Hematopoietic multipotent progenitor cell treated with erythropoietin and hydrocortisone succinate and interleukin-3 and kit ligand, for 15 days (in vitro differentiated cells): ENCODE results near the gene TREX2.

Source experiments
- DNase-seq: peaks from one replicate; pipeline ENCODE4 v3.0.0-alpha.2; 2015; ENCODE audit warnings: low spot score

TREX2 gene

GRCh38 chrX:153475751-153476281 is 30.0 kb upstream of the TREX2 start:
- no peak for DNase-seq

DNA sequence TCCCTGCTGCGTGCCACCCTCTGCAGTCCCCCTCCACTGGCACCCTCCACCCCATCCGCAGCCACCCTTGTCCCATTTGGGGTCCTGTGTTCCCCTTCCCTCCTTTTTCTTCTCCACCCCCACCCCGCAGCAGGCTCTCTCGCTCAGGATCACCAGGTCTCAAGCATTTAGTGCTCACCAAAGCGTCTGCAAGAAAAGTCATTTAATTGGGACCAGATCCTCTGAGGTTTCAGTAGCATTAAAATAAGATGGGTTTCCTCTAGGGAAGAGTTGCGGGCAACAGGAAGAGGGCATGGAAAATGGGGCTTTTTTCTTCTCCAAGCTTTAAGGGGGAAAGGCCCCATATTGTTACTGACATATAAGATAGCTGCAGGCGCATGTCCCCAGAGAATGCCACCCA is 29.4 kb upstream of the TREX2 start:
- no peak for DNase-seq

DNA sequence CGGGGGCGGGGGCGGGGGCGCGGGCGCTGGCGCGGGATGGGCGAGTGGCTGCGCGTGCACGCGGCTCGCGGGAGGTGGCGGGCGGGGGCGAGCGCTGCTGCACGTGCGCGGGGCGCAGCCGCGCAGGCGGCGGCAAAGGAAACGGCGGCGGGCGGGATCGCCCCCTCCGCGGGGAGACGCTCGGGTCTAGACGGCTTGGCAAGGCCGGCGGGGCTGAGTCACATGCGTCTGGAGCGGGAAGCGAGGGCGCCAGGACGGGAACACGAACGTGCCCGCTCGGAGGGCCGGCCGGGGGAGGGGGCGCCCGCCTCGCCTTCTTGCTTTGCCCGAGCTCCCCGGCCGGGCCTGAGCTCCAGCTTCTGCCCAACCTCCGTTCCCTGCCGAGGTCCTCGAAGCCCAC is 28.9 kb upstream of the TREX2 start:
- DNase-seq, result no peak

DNA sequence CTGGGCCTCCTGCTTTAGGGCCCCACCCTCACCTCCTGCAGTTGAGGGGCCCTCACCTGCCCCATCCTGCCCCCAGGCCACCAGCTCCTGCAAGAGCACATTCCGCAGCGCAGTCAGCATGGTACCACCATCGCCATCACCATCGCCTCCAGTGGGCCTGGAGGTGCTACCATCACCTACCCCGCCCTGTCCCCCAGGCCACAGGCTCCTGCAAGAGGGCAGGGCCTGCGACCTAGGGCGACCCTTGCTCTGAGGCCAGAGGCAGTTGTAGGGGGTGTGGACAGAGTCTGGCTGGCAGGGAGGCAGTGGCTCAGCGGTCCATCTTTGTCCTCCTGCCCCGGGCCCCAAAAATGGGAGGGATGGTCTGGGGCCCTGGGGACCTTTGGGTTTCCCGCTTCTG is 28.4 kb upstream of the TREX2 start:
- no peak for DNase-seq

DNA sequence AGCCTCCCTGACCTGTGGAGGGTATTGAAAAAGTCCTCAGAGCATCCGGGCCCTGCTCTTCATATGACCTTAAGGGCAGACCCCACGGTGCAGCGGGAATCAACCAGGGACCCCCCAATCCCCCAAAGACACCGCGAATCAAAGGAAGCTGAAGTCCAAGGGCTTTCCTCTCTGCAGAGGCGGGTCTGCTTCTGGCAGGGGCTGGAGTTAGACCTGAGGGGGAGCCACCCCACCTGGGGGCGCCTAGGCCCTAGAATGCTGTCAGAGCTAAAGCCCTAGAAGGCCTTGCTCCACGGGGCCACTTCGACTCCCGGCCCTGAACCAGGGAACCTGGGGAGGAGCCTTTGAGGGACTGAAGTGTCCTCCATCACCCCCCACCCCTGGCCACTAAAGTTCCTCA is 27.3 kb upstream of the TREX2 start:
- DNase-seq, result no peak

DNA sequence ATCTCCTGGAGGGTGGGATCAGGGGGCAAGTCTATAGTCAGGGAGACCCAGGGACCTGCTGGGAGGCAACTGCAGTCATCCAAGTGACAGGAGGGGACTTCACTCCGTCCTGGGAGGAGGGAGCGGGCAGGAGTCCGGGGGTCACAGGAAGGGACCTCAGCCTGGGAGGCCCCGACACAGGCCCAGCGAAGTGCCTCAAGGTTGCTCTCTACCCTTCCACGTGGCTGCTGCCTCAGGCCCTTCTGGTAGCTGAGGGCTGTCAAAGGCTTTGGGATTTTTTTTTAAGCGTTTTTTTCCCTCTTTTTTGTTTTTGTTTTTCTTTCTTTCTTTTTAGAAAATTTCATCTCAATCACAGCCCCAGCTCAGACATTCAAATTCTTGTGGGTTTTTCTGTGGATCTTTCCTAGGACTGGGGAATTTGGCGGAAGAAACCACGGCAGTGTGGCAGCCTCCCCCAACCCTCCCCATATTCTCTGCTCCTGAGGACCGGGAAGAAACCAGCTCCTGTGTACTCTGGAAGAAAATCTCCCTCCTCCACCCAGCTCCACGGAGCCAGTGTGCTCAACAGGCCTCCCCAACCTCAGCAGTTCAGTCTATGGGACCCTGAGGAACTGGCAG is 25.9 kb upstream of the TREX2 start:
- no peak for DNase-seq

DNA sequence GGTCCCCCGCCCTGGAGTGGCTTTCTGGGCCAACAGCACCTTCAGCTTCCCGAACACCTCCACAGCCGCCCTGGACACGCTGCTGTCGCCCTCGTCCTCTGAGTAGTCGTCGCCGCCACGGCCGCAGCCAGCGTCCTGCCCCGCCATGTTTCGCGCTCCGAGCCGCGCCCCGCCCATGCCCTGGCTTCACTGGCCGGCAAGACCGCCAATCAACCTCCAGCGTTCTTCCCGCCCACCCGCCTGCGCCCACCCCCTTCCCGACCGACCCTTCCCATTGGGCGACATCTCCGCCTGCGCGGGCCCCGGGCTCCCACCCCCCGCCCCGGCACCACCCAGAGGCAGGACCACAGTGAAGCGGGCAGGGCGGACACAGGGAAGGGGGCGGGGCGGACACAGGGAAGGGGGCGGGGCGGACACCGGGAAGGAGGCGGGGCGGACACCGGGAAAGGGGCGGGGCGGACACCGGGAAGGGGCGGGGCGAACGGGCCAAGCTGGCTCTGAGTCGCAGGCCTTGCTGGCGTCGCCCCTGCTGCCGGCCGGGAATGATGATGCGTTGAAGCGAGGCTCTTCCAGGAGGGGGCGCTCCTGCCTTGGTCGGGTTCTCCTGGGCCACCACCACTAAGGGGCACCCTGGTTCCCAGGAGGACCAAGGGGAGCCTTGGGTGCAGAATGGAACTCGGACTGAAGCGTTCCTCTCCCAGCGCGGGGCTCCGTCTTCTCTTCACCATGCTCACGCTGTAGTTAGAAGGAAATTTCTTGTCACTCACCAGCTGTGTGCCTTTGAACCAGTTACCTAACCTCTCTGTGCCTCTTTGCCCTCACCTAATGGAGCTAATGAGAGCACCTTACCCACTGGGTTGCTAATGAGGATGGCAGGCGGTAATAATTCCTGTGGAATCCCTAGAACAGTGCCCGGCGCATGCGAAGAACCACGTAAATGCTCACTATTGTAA is 24.8 kb upstream of the TREX2 start, which contains the start of gene HAUS7:
Gene HAUS7, minus strand, starts transcription at position 166 of the 953 bp plus-strand sequence. Its CDS starts 19 bp downstream, at position 147.
- DNase-seq, result peak; percentile 82

DNA sequence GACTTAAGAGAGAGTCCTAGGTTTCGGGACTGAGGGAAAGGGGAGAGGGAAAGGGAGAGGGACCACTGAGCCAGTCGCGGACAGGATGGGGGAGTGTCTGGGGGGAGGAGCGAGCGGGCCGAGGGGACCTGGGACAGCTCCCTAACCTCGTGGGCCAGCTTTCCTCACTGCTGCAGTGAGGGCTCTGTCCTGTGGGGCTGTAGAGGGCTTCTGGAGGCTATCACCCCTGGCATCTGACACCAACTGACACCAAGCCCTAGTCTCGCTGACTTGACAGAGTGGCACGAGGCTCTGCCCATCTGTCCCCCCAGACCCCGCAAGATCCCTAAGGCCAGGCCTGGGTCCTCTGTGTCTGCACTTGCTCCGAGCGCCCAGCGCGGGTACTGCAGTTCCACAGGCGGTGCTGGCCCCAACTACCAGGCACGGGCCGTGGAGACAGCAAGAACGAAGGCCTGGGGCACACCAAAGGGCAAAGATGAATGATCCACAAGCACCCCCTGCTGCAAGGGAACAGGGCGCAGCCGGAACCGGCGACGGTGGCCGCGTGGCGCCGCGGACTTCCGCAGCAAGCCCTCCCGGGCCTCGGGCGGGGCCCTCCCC is 24.1 kb upstream of the TREX2 start:
- peak; percentile 6 for DNase-seq

GRCh38 chrX:153468008-153468580 is 22.2 kb upstream of the TREX2 start:
- DNase-seq, result no peak

GRCh38 chrX:153465691-153466380 is 20.0 kb upstream of the TREX2 start:
- no peak for DNase-seq

DNA sequence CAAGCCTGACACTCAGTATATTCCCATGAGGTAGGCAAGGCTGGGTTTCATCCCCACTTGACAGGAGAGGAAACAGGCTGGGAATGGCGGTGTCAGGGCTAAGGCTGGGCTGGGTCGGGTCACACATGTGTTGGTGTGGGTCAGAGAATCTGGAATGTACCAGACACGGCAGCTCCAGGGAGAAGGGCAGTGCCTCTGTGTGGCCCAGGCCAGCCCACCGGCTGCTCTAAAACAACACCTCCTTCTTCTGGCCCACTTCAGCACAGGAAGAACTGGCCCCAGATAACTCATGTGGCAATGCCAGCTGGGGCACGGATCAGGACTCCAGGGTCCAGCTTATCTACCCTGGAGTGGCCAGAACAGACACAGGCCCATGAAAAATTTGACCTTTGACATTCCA is 18.3 kb upstream of the TREX2 start:
- no peak for DNase-seq

GRCh38 chrX:153463556-153463955 is 17.7 kb upstream of the TREX2 start:
- DNase-seq, result no peak

- no peak for DNase-seq
Measured at GRCh38 chrX:153463031-153463430, 17.2 kb upstream of the TREX2 start.

- DNase-seq, result no peak
Measured at GRCh38 chrX:153462291-153462690, 16.4 kb upstream of the TREX2 start.

DNA sequence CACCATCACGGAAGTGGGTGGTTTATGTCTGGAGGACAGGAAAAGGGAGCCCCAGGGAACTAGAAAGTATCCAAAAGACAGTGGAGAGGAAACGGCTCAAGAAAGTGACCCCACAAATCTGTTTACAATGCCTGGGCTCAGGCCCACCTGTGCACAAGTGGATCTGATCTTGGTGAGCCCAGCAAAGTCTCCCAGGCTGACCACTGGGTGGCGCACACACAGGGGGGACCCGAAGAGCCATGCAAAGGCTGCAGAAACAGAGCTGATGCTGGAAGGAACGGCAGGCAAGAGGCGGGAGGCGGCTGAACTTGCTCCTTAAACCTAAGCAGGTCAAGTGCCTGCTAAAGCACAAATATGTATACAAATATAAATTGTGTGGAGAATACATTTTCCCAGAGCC is 15.0 kb upstream of the TREX2 start:
- peak; percentile 37 for DNase-seq

GRCh38 chrX:153459986-153460385 is 14.1 kb upstream of the TREX2 start:
- no peak for DNase-seq

DNA sequence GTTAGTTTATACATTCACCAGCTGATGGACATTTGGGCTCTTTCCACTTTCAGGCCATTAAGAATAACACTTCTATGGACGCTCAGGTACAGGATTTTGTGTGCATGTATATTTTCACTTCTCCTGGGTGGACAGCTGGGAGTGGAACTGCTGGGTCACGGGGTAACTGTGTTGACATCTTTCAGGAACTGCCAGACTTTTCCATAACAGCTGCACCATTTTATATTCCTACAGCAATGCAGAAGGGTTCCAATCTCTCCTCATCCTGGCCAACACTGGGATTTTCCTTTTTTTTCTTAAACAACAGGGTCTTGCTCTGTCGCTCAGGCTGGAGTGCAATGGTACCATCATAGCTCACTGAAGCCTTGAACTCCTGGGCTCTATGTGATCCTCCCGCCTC is 12.6 kb upstream of the TREX2 start:
- no peak for DNase-seq

DNA sequence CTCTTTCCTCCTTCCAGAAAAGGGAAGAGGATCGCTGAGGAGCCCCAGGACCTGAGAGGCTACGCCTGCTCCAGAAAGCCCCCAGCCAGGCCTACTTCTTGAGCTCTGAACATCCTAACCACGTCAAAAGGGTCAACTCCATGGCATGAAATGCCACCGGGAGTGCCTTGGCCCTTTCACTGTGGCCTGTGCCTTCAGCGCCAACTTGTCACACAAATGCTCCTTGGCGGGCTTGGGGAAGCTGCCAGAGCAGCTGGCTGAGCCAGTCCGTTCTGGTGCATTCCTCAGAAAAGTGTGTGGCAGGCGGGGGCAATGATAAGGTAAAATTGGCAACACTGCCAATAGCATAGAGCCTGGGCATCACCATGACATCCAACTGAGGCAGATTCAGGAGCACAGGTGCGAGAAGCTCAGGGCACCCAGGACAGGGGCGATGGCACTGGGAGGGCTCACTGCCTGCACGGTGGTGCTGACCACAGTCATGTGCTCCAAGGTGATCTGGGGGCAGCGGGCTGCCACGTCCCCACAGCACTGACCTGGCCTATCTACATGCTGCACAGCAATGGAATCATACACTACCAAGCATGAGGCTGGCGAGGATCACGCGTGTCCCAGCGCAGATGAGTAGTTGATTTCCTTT is 12.1 kb upstream of the TREX2 start:
- DNase-seq, result no peak

- DNase-seq, result no peak
Measured at GRCh38 chrX:153457136-153457825, 11.4 kb upstream of the TREX2 start.

GRCh38 chrX:153456704-153457103 is 10.8 kb upstream of the TREX2 start:
- DNase-seq, result no peak

- no peak for DNase-seq
Measured at GRCh38 chrX:153456161-153456560, 10.3 kb upstream of the TREX2 start.
